Measurements from ENCODE around the gene CSRNP3.

CSRNP3 gene

DNA sequence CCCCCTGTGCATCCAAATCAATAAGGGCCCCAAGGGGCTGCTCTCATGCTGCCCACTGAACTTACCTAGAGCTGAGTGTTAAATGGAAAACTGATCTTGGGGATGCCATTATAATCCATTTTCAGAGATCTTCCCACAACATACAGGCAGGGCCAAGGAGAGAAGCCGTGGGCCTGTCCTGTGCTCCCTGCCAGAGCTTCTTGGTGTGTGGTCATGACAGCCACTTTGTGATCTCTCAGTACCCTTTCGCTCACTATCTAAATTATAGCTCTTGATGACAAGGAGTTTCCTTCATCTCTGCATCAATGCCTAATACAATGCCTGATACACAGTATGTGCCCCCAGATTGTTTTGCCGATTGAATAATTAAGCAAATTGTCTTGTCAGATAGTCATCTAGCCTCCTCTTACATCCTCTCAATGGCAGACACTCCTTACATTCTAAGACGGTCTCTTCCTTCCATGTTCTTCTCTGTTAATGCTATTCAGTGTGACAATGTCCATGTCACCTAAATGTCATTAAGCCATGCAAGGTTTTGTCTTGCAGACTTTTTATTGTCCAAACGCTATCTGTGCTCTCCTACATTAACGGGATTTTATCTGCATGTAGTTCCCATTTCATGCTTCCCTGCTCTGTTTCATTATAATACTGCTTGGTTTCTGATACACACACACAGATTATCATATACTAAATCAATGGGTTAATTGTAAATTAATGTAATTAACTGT is 5.9 kb downstream of the CSRNP3 start:
- DNase-seq (ENCODE audit: extremely low read depth, low read depth): no peak
- no peak overlapping the region for H3K4me3 ChIP-seq (replicated peaks; ENCODE audit: low read depth, low read length)
- TF ChIP-seq, protein P1, sequence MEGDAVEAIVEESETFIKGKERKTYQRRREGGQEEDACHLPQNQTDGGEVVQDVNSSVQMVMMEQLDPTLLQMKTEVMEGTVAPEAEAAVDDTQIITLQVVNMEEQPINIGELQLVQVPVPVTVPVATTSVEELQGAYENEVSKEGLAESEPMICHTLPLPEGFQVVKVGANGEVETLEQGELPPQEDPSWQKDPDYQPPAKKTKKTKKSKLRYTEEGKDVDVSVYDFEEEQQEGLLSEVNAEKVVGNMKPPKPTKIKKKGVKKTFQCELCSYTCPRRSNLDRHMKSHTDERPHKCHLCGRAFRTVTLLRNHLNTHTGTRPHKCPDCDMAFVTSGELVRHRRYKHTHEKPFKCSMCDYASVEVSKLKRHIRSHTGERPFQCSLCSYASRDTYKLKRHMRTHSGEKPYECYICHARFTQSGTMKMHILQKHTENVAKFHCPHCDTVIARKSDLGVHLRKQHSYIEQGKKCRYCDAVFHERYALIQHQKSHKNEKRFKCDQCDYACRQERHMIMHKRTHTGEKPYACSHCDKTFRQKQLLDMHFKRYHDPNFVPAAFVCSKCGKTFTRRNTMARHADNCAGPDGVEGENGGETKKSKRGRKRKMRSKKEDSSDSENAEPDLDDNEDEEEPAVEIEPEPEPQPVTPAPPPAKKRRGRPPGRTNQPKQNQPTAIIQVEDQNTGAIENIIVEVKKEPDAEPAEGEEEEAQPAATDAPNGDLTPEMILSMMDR (IDR thresholded peaks at IDR 0.05; ENCODE audit: low read depth, low read length, missing control alignments): no peak

DNA sequence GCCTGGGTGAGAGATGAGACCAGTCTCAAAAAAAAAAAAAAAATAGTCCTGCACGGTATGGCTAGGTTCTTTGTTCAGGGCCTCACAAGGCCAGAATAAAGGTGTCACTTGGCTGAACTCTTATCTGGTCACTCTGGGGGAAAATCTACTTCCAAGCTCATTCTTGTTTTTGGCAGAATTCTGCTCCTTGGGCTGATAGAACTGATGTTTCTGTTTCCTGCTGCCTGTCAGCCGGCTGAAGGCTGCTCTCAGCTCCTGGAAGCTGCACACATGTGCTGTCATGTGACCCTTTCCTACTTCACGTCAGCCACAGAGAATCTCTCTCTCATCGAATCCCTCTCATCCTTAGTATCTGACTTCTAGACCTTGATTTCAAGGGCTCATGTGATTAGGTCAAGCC is 10.4 kb downstream of the CSRNP3 start:
- DNase-seq (ENCODE audit: extremely low read depth, low read depth): no peak
- TF ChIP-seq, protein P1 (IDR thresholded peaks at IDR 0.05; ENCODE audit: low read depth, low read length, missing control alignments): no peak

DNA sequence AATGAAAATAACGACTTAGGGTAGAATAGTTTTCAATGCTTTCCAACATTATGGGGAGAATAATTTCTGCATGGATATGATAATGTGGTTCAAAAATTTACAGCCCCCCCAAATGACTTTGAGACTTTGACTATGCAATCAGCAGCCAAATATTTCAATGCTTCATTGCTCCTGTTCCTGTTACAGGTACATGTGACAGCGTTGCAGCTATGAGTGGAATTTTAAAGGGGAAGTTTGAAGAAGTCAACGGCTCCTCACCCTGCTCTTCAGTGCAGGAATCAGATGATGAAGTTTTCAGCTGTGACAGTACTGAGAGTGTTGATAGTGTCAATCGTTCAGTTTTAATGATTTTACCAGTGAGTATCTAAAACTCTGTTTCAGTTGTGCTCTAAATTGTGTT is 25.1 kb downstream of the CSRNP3 start:
- no peak for DNase-seq (ENCODE audit: extremely low read depth, low read depth)
- no peak overlapping the region for H3K4me3 ChIP-seq (replicated peaks; ENCODE audit: low read depth, low read length)
- TF ChIP-seq, protein P1 (IDR thresholded peaks at IDR 0.05; ENCODE audit: low read depth, low read length, missing control alignments): no peak

More for the DNA sequence above, 10.4 kb downstream of the CSRNP3 start:
- H3K4me3 ChIP-seq (replicated peaks; ENCODE audit: low read depth, low read length): no peak overlapping the region

DNA sequence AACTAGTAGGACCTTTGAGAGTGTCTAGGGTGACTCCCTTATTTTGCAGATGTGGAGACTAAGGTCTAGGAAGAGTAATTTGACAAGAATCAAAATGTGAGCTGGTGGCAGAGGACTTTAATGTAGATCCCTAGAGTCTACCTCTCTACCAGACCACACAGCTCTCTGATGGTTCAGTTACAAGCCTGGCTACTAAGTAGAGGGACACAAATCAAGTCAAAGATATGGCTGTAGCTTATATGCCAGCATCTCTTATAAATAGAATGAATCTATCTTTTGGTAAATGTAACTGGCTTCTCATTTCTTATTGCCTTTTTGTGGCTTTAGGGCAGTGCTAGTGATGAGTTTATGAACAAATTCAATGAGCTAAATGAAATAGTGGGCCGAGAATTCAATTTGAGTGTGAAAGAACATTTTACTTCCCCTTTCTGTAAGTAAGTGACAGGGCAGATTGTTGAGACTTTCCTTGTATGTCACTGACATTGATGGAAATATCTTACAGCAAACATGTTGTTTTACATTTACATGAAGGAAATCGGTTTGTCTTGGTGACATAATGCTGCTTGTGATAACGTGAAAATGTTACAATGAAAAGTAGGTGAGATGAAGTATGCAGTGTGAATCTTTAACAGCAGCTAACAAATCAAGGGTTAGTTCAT is 28.3 kb downstream of the CSRNP3 start:
- TF ChIP-seq, protein P1 (IDR thresholded peaks at IDR 0.05; ENCODE audit: low read depth, low read length, missing control alignments): no peak
- no peak for DNase-seq (ENCODE audit: extremely low read depth, low read depth)
- no peak overlapping the region for H3K4me3 ChIP-seq (replicated peaks; ENCODE audit: low read depth, low read length)

DNA sequence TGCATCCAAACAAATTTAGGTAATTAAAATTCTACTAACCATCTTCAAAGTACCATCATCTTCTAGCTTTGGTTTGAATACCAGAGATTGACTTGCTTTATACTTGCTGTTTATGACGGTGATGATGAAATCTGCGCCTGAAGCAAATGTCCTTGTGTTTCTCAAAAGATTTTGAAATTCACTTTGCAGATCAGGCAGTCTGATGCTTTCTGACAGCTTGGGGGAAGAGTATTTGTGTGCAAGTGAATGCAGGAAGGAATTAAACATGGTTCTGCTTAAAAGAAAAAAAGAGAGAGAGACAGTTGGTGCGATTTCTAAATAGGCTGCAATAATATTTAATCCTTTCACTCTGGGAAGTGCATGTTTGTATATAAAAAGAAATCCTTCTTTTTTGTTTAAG is 29.6 kb downstream of the CSRNP3 start:
- DNase-seq (ENCODE audit: extremely low read depth, low read depth): no peak
- H3K4me3 ChIP-seq (replicated peaks; ENCODE audit: low read depth, low read length): no peak overlapping the region
- TF ChIP-seq, protein P1 (IDR thresholded peaks at IDR 0.05; ENCODE audit: low read depth, low read length, missing control alignments): no peak

DNA sequence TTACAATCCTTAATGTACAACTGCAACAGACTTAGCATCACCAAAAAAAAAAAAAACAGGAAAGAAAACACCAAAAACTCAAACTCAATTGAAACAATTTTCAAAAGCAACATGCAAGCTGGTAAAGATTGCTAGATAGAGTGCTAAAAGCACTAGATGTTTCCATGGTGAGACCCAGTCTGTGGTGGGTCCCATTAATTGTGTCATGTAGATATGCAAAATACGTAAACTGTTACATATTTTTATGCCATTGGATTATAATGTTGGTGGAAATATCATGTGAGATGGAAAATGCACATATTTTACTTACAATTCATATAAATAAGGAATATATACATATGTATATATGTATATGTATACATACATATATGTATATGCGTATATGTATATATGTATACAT is 30.5 kb downstream of the CSRNP3 start:
- H3K4me3 ChIP-seq (replicated peaks; ENCODE audit: low read depth, low read length): no peak overlapping the region
- DNase-seq (ENCODE audit: extremely low read depth, low read depth): no peak
- TF ChIP-seq, protein P1 (IDR thresholded peaks at IDR 0.05; ENCODE audit: low read depth, low read length, missing control alignments): no peak

Measured in HFF-Myc (cell line).